ENCODE measurements around the gene MORN1. TPM values are rescaled to one million over a fixed set of nuclear protein-coding genes. Genes with fewer than 3 reads are reported as not detected.

The MORN1 gene
- total RNA-seq, 2 experiments from 2014 or later, result 5.3 to 6.5 TPM

DNA sequence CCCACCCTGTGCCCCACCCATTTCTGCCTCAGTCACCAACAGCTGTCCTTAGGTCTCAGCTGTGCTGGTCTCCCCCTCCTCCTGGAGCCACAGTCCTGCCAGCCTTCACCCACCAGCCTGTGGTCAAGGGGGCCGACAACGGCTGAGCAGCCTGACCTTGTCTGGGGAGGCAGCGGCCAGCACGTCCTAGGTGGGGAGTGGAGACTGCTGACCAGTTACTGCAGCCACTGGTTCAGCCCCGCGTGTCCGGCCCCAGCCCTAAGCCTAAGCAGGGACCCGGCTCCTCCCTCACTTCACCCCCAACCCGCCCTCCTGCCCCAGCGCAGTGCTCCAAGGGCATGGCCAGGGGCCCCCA is 79.2 kb downstream of the MORN1 start:
- peaks cover 56% of the 10 kb centered on the region for H3K4me1 ChIP-seq (ENCODE audit: insufficient read depth, low read length)
- H3K4me3 ChIP-seq (ENCODE audit: low read length), result no peak overlapping the region
- no peaks in the 10 kb centered on the region for H3K27me3 ChIP-seq (ENCODE audit: control insufficient read depth in 1 of 2, insufficient read depth in 2 of 2, low read length in 2 of 2)
- H3K36me3 ChIP-seq (ENCODE audit: insufficient read depth, low read length), result peaks cover 22% of the 10 kb centered on the region
- H3K27ac Mint-ChIP-seq, result peak overlapping the region; percentile 92
- POLR2A ChIA-PET, result interaction anchor here (0.6 to 3.3 kb wide), 9 partner anchors 11 to 273 kb away, joined by 3 to 34 read pairs (median 6); partner anchors contain the start of gene FAAP20
- CTCF ChIA-PET, result interaction anchor here (0.6 to 1.6 kb wide), 6 partner anchors 12 to 117 kb away, joined by 3 to 6 read pairs (median 4); partner anchors contain the start of gene FAAP20
- DNase-seq (peak in 2 of 14 experiments; percentile 6 to 55), ATAC-seq (ENCODE audit: poor library complexity) (no peak)
- H3K36me3 Mint-ChIP-seq (ENCODE audit: low read depth), result peaks cover 30% of the 10 kb centered on the region
- no peaks in the 10 kb centered on the region for H3K9me3 Mint-ChIP-seq
- H3K4me3 Mint-ChIP-seq, result peak overlapping the region; percentile 45
- peak overlapping the region; percentile 43 to 58 for H3K27ac ChIP-seq (ENCODE audit: low read depth in 1 of 2, low read length in 2 of 2)
- peaks cover 27% of the 10 kb centered on the region for H3K4me1 Mint-ChIP-seq (ENCODE audit: low read depth)
- H3K27me3 Mint-ChIP-seq, result no peaks in the 10 kb centered on the region
- TF ChIP-seq, protein P1, sequence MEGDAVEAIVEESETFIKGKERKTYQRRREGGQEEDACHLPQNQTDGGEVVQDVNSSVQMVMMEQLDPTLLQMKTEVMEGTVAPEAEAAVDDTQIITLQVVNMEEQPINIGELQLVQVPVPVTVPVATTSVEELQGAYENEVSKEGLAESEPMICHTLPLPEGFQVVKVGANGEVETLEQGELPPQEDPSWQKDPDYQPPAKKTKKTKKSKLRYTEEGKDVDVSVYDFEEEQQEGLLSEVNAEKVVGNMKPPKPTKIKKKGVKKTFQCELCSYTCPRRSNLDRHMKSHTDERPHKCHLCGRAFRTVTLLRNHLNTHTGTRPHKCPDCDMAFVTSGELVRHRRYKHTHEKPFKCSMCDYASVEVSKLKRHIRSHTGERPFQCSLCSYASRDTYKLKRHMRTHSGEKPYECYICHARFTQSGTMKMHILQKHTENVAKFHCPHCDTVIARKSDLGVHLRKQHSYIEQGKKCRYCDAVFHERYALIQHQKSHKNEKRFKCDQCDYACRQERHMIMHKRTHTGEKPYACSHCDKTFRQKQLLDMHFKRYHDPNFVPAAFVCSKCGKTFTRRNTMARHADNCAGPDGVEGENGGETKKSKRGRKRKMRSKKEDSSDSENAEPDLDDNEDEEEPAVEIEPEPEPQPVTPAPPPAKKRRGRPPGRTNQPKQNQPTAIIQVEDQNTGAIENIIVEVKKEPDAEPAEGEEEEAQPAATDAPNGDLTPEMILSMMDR (IDR thresholded peaks at IDR 0.05), result no peak
- H3K9me3 ChIP-seq (ENCODE audit: control insufficient read depth in 1 of 2, insufficient read depth in 1 of 2, low read length in 2 of 2), result no peaks in the 10 kb centered on the region
- intact Hi-C loops (cut with DNase I, micrococcal nuclease), result loop anchor here (5.0 to 10.0 kb wide), 2 partner anchors 73 to 80 kb away; no protein-coding TSS in a partner anchor

DNA sequence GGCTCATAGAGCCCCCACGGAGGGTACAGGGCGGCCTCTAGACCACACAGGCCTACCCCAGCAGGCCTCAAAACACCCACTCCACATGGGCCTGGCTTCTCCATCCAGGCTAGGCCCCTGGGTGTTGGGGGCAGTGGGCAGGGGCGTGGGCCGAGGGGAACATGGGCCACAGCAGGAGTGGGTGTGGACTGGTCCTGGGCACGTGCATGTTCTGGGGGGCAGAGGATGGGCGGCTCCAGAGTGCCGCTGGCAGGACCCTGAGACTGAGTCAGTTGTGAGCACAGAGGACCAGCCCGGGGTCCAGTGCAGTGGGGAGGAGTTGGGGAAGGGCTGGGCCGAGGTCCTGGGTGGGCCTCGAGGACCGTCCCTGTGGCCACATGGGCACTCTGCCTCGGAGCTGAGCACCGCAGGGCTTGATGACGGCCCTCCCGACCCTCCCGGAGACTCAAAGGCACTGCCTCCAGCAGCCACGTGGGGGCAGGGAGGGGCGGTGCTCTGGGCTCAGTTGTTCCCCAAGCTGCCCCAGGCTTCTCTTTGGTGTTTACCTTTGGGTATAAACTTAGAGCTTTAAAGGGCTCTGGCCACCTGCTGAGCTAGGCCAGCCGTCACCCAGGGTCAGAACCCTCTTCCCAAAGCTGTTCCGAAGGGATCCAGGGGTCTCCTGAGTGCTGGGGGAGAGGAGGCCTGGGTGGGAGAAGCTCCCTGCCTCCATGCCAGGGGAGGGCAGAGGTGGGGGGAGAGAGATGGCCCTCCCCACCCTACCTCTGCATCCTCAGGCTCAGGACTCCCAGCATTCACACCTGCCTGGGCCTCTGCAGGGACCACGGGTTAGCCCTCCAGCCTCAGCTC is 79.9 kb downstream of the MORN1 start:
- CTCF ChIA-PET, result interaction anchor here (0.6 to 1.6 kb wide), 8 partner anchors 10 to 117 kb away, joined by 3 to 6 read pairs (median 3); partner anchors contain the start of gene FAAP20
- peak overlapping the region; percentile 45 for H3K4me3 Mint-ChIP-seq
- H3K27me3 ChIP-seq (ENCODE audit: control insufficient read depth in 1 of 2, insufficient read depth in 2 of 2, low read length in 2 of 2), result no peaks in the 10 kb centered on the region
- no peak overlapping the region for H3K4me3 ChIP-seq (ENCODE audit: low read length)
- H3K4me1 Mint-ChIP-seq (ENCODE audit: low read depth), result peaks cover 24% of the 10 kb centered on the region
- peaks cover 51% of the 10 kb centered on the region for H3K4me1 ChIP-seq (ENCODE audit: insufficient read depth, low read length)
- DNase-seq (peak; percentile 35 to 83 (median 57)), ATAC-seq (ENCODE audit: poor library complexity) (peak; percentile 56)
- peaks cover 27% of the 10 kb centered on the region for H3K36me3 ChIP-seq (ENCODE audit: insufficient read depth, low read length)
- no peaks in the 10 kb centered on the region for H3K9me3 Mint-ChIP-seq
- intact Hi-C loops (cut with DNase I, micrococcal nuclease), result loop anchor here (5.0 to 10.0 kb wide), 2 partner anchors 73 to 79 kb away; no protein-coding TSS in a partner anchor
- POLR2A ChIA-PET, result interaction anchor here (0.7 to 3.3 kb wide), 10 partner anchors 10 to 274 kb away, joined by 3 to 34 read pairs (median 6); partner anchors contain the start of gene FAAP20
- H3K9me3 ChIP-seq (ENCODE audit: control insufficient read depth in 1 of 2, insufficient read depth in 1 of 2, low read length in 2 of 2), result no peaks in the 10 kb centered on the region
- no peaks in the 10 kb centered on the region for H3K27me3 Mint-ChIP-seq
- peak overlapping the region; percentile 92 for H3K27ac Mint-ChIP-seq
- TF ChIP-seq, protein P1 (IDR thresholded peaks at IDR 0.05), result peak; percentile 33
- H3K36me3 Mint-ChIP-seq (ENCODE audit: low read depth), result peaks cover 36% of the 10 kb centered on the region
- peak overlapping the region; percentile 43 to 58 for H3K27ac ChIP-seq (ENCODE audit: low read depth in 1 of 2, low read length in 2 of 2)

DNA sequence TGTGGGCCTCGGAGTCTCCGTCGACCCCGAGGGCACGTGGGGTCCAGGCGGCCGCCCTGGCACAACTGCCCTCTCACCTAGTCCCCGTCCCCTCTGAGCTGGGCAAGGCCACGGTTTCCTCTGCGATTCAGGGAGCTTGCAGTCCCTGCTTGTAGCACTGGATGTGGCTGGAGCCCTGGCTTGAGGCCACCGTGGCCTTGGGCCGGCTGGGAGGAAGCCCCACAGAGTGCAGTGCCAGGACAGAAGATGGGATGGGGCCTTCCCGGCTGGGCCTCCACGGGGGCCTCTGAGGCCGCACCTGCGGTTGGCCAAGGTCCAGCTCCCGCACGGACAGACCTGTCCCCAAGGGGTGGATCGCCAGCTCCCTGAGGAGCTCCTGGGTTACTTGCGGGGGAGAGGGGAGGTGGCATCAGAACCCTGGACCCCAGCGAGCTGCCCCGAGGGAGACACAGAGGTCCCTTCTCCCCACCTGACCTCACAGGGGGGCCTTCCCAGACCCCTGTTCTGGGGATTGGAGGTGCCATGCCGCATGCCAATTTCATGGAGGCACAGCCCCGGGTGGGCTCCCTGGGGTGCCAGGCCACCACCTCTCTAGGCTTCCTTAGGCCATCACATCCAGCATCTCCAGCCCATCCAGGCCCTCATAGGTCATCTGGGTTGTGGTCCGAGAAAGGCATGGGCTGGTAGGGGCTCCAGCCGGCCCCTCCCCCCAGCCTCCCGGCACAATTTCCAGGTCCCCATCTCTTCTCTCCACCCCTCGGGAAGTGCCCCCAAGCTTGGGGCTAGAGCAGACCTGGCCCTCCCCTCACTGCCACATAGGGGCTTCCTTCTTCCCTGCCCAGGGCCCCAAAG is 80.8 kb downstream of the MORN1 start:
- peaks cover 22% of the 10 kb centered on the region for H3K4me1 Mint-ChIP-seq (ENCODE audit: low read depth)
- peak in 1 of 14 experiments; percentile 52 for DNase-seq
- Histone ChIP-seq H3K9me3 (ENCODE audit: control insufficient read depth in 1 of 2, insufficient read depth in 1 of 2, low read length in 2 of 2) (peaks cover 0 to 4% of the 10 kb centered on the region in 2 experiments), H3K4me3 (ENCODE audit: low read length) (no peak overlapping the region), H3K4me1 (ENCODE audit: insufficient read depth, low read length) (peaks cover 43% of the 10 kb centered on the region), H3K36me3 (ENCODE audit: insufficient read depth, low read length) (peaks cover 31% of the 10 kb centered on the region), H3K27ac (ENCODE audit: low read depth in 1 of 2, low read length in 2 of 2) (peak overlapping the region; percentile 43 to 58), H3K27me3 (ENCODE audit: control insufficient read depth in 1 of 2, insufficient read depth in 2 of 2, low read length in 2 of 2) (no peaks in the 10 kb centered on the region)
- intact Hi-C loops (cut with DNase I, micrococcal nuclease), result loop anchor here (5.0 to 10.0 kb wide), 2 partner anchors 74 to 78 kb away; no protein-coding TSS in a partner anchor
- H3K4me3 Mint-ChIP-seq, result peak overlapping the region; percentile 51
- TF ChIP-seq, protein P1 (IDR thresholded peaks at IDR 0.05), result no peak
- CTCF ChIA-PET, result interaction anchor here (1.0 to 1.6 kb wide), 4 partner anchors 10 to 116 kb away, joined by 3 to 6 read pairs (median 4); partner anchors contain the start of gene FAAP20
- H3K27me3 Mint-ChIP-seq, result no peaks in the 10 kb centered on the region
- POLR2A ChIA-PET, result interaction anchor here (0.7 to 3.3 kb wide), 7 partner anchors 9 to 275 kb away, joined by 3 to 34 read pairs (median 4); no protein-coding TSS in a partner anchor
- no peak for ATAC-seq (ENCODE audit: poor library complexity)
- peaks cover 41% of the 10 kb centered on the region for H3K36me3 Mint-ChIP-seq (ENCODE audit: low read depth)
- H3K27ac Mint-ChIP-seq, result peak overlapping the region; percentile 92
- no peaks in the 10 kb centered on the region for H3K9me3 Mint-ChIP-seq

Data from CD4-positive, alpha-beta T cell (primary cell).